Astrocyte (in vitro differentiated cells and primary cell): ENCODE results near the gene PNLIP. TPM values are rescaled to one million over a fixed set of nuclear protein-coding genes. Genes with fewer than 3 reads are reported as not detected.
A peak's percentile ranks its signal among the peaks of the same experiment; 100 is the strongest.

Source experiments
- DNase-seq: peaks from one replicate; pipeline ENCODE4 v3.0.0-alpha.2; 2010; ENCODE audit warnings: low read depth
- FAIRE-seq: peaks from 2 replicates; lab custom pipeline; 2011; peaks lifted over from hg19 to GRCh38; lab: Jason Lieb, UNC
- H2AFZ ChIP-seq: 2 replicates; pipeline ENCODE4 v1.6.0; 2012; ENCODE audit warnings: low read depth, low read length, inconsistent platforms
- H3K27ac ChIP-seq: 2 replicates; pipeline ENCODE4 v1.5.1; 2011; ENCODE audit warnings: low read depth, low read length, inconsistent platforms
- H3K27me3 ChIP-seq: 2 replicates; pipeline ENCODE4 v1.6.0; 2011; ENCODE audit warnings: low read length, inconsistent platforms; ENCODE audit not compliant: insufficient read depth
- H3K36me3 ChIP-seq: 2 replicates; pipeline ENCODE4 v1.5.1; 2011; ENCODE audit warnings: low read length, inconsistent platforms; ENCODE audit not compliant: insufficient read depth
- H3K4me1 ChIP-seq: 2 replicates; pipeline ENCODE4 v1.5.1; 2011; ENCODE audit warnings: low read length, inconsistent platforms; ENCODE audit not compliant: insufficient read depth
- H3K4me2 ChIP-seq: 2 replicates; pipeline ENCODE4 v1.6.0; 2012; ENCODE audit warnings: low read length, inconsistent platforms
- H3K4me3 ChIP-seq: 2 replicates; pipeline ENCODE4 v1.5.1; 2011; ENCODE audit warnings: low read depth, mild to moderate bottlenecking, low read length, inconsistent platforms; ENCODE audit not compliant: insufficient read depth
- H3K79me2 ChIP-seq: 2 replicates; pipeline ENCODE4 v1.6.0; 2012; ENCODE audit warnings: mild to moderate bottlenecking, low read length, inconsistent platforms; ENCODE audit not compliant: insufficient read depth
- H3K9ac ChIP-seq: 2 replicates; pipeline ENCODE4 v1.6.0; 2012; ENCODE audit warnings: mild to moderate bottlenecking, low read length, inconsistent platforms
- H3K9me3 ChIP-seq: 2 replicates; pipeline ENCODE4 v1.5.1; 2012; ENCODE audit warnings: low read depth, mild to moderate bottlenecking, low read length, inconsistent platforms; ENCODE audit not compliant: insufficient read depth
- H4K20me1 ChIP-seq: 2 replicates; pipeline ENCODE4 v1.6.0; 2012; ENCODE audit warnings: low read length, inconsistent platforms; ENCODE audit not compliant: insufficient read depth
- H3K27ac Mint-ChIP-seq: one replicate; pipeline ENCODE4 v1.8.0; 2021; ENCODE audit warnings: mild to moderate bottlenecking, mixed read lengths; ENCODE audit not compliant: unreplicated experiment
- H3K27me3 Mint-ChIP-seq: one replicate; pipeline ENCODE4 v1.8.0; 2021; ENCODE audit warnings: low read depth, mixed read lengths; ENCODE audit not compliant: unreplicated experiment
- H3K36me3 Mint-ChIP-seq: one replicate; pipeline ENCODE4 v1.8.0; 2021; ENCODE audit warnings: low read depth, mixed read lengths; ENCODE audit not compliant: unreplicated experiment
- H3K4me1 Mint-ChIP-seq: one replicate; pipeline ENCODE4 v1.8.0; 2021; ENCODE audit warnings: low read depth, mixed read lengths; ENCODE audit not compliant: unreplicated experiment
- H3K4me3 Mint-ChIP-seq: one replicate; pipeline ENCODE4 v1.8.0; 2021; ENCODE audit warnings: mild to moderate bottlenecking, moderate library complexity, mixed read lengths; ENCODE audit not compliant: unreplicated experiment
- H3K9me3 Mint-ChIP-seq: one replicate; pipeline ENCODE4 v1.8.0; 2021; ENCODE audit warnings: mild to moderate bottlenecking, mixed read lengths; ENCODE audit not compliant: unreplicated experiment
- CTCF ChIP-seq: IDR thresholded peaks from 2 replicates; pipeline ENCODE4 v1.5.1; 2011; ENCODE audit warnings: low read depth, mild to moderate bottlenecking, inconsistent platforms, low read length, moderate library complexity; ENCODE audit not compliant: insufficient read depth
- EZH2 ChIP-seq: IDR thresholded peaks from 2 replicates; pipeline ENCODE4 v1.6.1; 2012; ENCODE audit warnings: mild to moderate bottlenecking, low read length, inconsistent platforms; ENCODE audit not compliant: insufficient read depth
- total RNA-seq: library from RNA; stranded (reverse); gene quantifications from 2 replicates; pipeline ENCODE4 v1.2.1, GENCODE V29; 2021

The PNLIP gene
- total RNA-seq, 1 donor from 2014 or later = not detected

- H3K36me3 ChIP-seq = no peaks in the 10 kb centered on the region
- no peak overlapping the region for H3K27ac ChIP-seq
- TF ChIP-seq CTCF (no peak), EZH2 (no peak)
- H3K4me3 ChIP-seq = no peak overlapping the region
- Mint-ChIP-seq H3K27ac (no peak overlapping the region), H3K9me3 (no peaks in the 10 kb centered on the region), H3K27me3 (no peaks in the 10 kb centered on the region), H3K4me1 (no peaks in the 10 kb centered on the region), H3K4me3 (no peak overlapping the region), H3K36me3 (no peaks in the 10 kb centered on the region)
- no peak overlapping the region for H2AFZ ChIP-seq
- H3K27me3 ChIP-seq = no peaks in the 10 kb centered on the region
- H4K20me1 ChIP-seq = no peaks in the 10 kb centered on the region
- H3K9ac ChIP-seq = no peak overlapping the region
- H3K4me1 ChIP-seq = no peaks in the 10 kb centered on the region
- no peak for DNase-seq
- FAIRE-seq = no peak
- H3K79me2 ChIP-seq = no peaks in the 10 kb centered on the region
- H3K4me2 ChIP-seq = no peak overlapping the region
- no peaks in the 10 kb centered on the region for H3K9me3 ChIP-seq
Measured at GRCh38 chr10:116511365-116511764, 34.4 kb upstream of the PNLIP start.

GRCh38 chr10:116521424-116522290 lies 24.1 kb upstream of the PNLIP start:
- Histone ChIP-seq H3K27me3 (no peaks in the 10 kb centered on the region), H3K9me3 (no peaks in the 10 kb centered on the region), H3K9ac (no peak overlapping the region), H2AFZ (no peak overlapping the region), H3K36me3 (no peaks in the 10 kb centered on the region), H3K27ac (no peak overlapping the region), H3K4me1 (no peaks in the 10 kb centered on the region), H3K4me3 (no peak overlapping the region), H3K4me2 (no peak overlapping the region), H4K20me1 (no peaks in the 10 kb centered on the region), H3K79me2 (no peaks in the 10 kb centered on the region)
- Mint-ChIP-seq H3K27ac (no peak overlapping the region), H3K4me1 (peaks cover 12% of the 10 kb centered on the region), H3K36me3 (no peaks in the 10 kb centered on the region), H3K4me3 (no peak overlapping the region), H3K27me3 (no peaks in the 10 kb centered on the region), H3K9me3 (no peaks in the 10 kb centered on the region)
- FAIRE-seq (no peak), DNase-seq (peak; percentile 14)
- TF ChIP-seq CTCF (peak; percentile 92), EZH2 (no peak)
